HepG2 (cell line): Measurements from ENCODE around the gene MRPL28. TPM values are rescaled to one million over a fixed set of nuclear protein-coding genes. Genes with fewer than 3 reads are reported as not detected.

Experiments used
- ARNT ChIP-seq: fragments of 450-650 bp; IDR thresholded peaks from 2 replicates; pipeline ENCODE4 v1.6.1; 2017
- CREB3 ChIP-seq: sonication (generic); formaldehyde crosslinking; IDR thresholded peaks from 2 replicates; pipeline ENCODE4 v1.5.0; 2020; ENCODE audit warnings: missing genetic modification reagents
- FOSL1 ChIP-seq: sonication (generic); formaldehyde crosslinking; IDR thresholded peaks from 2 replicates; pipeline ENCODE4 v1.9.0; 2021; ENCODE audit warnings: missing genetic modification reagents, borderline replicate concordance
- HDAC2 ChIP-seq: sonication (generic); formaldehyde crosslinking; IDR thresholded peaks from 2 replicates; pipeline ENCODE4 v1.4.0; 2020; ENCODE audit warnings: missing genetic modification reagents
- KDM5A ChIP-seq: fragments of 200-600 bp; sonication (generic); IDR thresholded peaks from 2 replicates; pipeline ENCODE4 v1.7.0; 2018; ENCODE audit warnings: antibody characterized with exemption, mild to moderate bottlenecking, low read length, borderline replicate concordance
- KLF13 ChIP-seq: sonication (generic); formaldehyde crosslinking; IDR thresholded peaks from 2 replicates; pipeline ENCODE4 v1.4.0; 2020; ENCODE audit warnings: mild to moderate bottlenecking, missing genetic modification reagents
- MAF1 ChIP-seq: sonication (generic); formaldehyde crosslinking; IDR thresholded peaks from 2 replicates; pipeline ENCODE4 v1.5.0; 2020; ENCODE audit warnings: missing genetic modification reagents, borderline replicate concordance
- MXD3 ChIP-seq: IDR thresholded peaks from 2 replicates; pipeline ENCODE4 v1.6.1; 2016; ENCODE audit warnings: mild to moderate bottlenecking, missing biosample characterization, missing genetic modification reagents
- RAD51 ChIP-seq: fragments of 450-650 bp; IDR thresholded peaks from 2 replicates; pipeline ENCODE4 v1.6.1; 2016; ENCODE audit warnings: borderline replicate concordance
- SMARCE1 ChIP-seq: fragments of 450-650 bp; IDR thresholded peaks from 2 replicates; pipeline ENCODE4 v1.6.1; 2017; ENCODE audit warnings: borderline replicate concordance
- SP4 ChIP-seq: sonication (generic); formaldehyde crosslinking; IDR thresholded peaks from 2 replicates; pipeline ENCODE4 v1.8.1; 2023; ENCODE audit warnings: mild to moderate bottlenecking, missing genetic modification reagents
- TOE1 ChIP-seq: sonication (generic); formaldehyde crosslinking; IDR thresholded peaks from 2 replicates; pipeline ENCODE4 v1.4.0; 2020; ENCODE audit warnings: mild to moderate bottlenecking, missing genetic modification reagents
- XBP1 ChIP-seq: sonication (generic); formaldehyde crosslinking; IDR thresholded peaks from 2 replicates; pipeline ENCODE4 v1.5.0; 2020; ENCODE audit warnings: missing genetic modification reagents
- ZFP1 ChIP-seq: IDR thresholded peaks from 2 replicates; pipeline ENCODE4 v1.6.1; 2016
- ZMAT3 ChIP-seq: sonication (generic); formaldehyde crosslinking; conservative IDR thresholded peaks from 2 replicates; pipeline ENCODE4 v1.7.0; 2021; ENCODE audit warnings: missing genetic modification reagents
- ZMAT5 ChIP-seq: sonication (generic); formaldehyde crosslinking; IDR thresholded peaks from 2 replicates; pipeline ENCODE4 v1.5.0; 2020; ENCODE audit warnings: mild to moderate bottlenecking, low read depth, missing genetic modification reagents, borderline replicate concordance
- ZNF230 ChIP-seq: sonication (generic); formaldehyde crosslinking; IDR thresholded peaks from 2 replicates; pipeline ENCODE4 v1.4.0; 2020; ENCODE audit warnings: mild to moderate bottlenecking, missing genetic modification reagents
- ZNF24 ChIP-seq: fragments of 450-650 bp; IDR thresholded peaks from 2 replicates; pipeline ENCODE4 v1.6.1; 2017; ENCODE audit warnings: antibody characterized with exemption, mild to moderate bottlenecking
- ZNF3 ChIP-seq: IDR thresholded peaks from 2 replicates; pipeline ENCODE4 v1.7.0; 2017; ENCODE audit warnings: inconsistent platforms
- ZNF501 ChIP-seq: sonication (generic); formaldehyde crosslinking; IDR thresholded peaks from 2 replicates; pipeline ENCODE4 v1.5.1; 2020; ENCODE audit warnings: mild to moderate bottlenecking, moderate library complexity, missing genetic modification reagents
- ZNF562 ChIP-seq: sonication (generic); formaldehyde crosslinking; IDR thresholded peaks from 2 replicates; pipeline ENCODE4 v1.8.0; 2022; ENCODE audit warnings: missing genetic modification reagents, borderline replicate concordance
- ZNF614 ChIP-seq: IDR thresholded peaks from 2 replicates; pipeline ENCODE4 v1.6.1; 2018; ENCODE audit warnings: missing biosample characterization, missing genetic modification reagents, inconsistent platforms, borderline replicate concordance
- polyA plus RNA-seq, 8 experiments: library from polyadenylated mRNA; depleted of rRNA in 3 of 8; stranded (reverse) in 7 of 8; unstranded in 1 of 8; fragments of >200 nt; fragmentation: Illumina TruSeq in 4 of 8; extraction: Trizol in 4 of 8; gene quantifications; 2 replicates each; pipeline versions ENCODE4 v1.2.1 to v1.2.3, GENCODE V29; 2011 to 2016; ENCODE audit warnings: low read depth in 4 of 8, missing spikeins in 1 of 8, mixed read lengths in 1 of 8; ENCODE audit not compliant: insufficient read depth in 1 of 8
- total RNA-seq, 5 experiments: library from RNA; depleted of rRNA; stranded (reverse); fragments of >200 nt; fragmentation: Illumina TruSeq; extraction: Trizol; gene quantifications; 2 replicates each; pipeline ENCODE4 v1.2.3, GENCODE V29; 2016; ENCODE audit warnings: low read depth in 1 of 5
- TF ChIP-seq, protein P1 (sequence below): sonication (generic); formaldehyde crosslinking; IDR thresholded peaks from 2 replicates; pipeline ENCODE4 v1.5.0; 2020; ENCODE audit warnings: missing genetic modification reagents
- TF ChIP-seq, protein P2 (sequence below): sonication (generic); formaldehyde crosslinking; IDR thresholded peaks from 2 replicates; pipeline ENCODE4 v1.4.0; 2020; ENCODE audit warnings: mild to moderate bottlenecking, missing genetic modification reagents

The MRPL28 gene
- total and polyA plus RNA-seq, 2 of the 13 experiments (the other 11 are each of a cell fraction or from before 2014, with no cell fraction given), result 114 to 135 TPM

- TF ChIP-seq, protein P1, sequence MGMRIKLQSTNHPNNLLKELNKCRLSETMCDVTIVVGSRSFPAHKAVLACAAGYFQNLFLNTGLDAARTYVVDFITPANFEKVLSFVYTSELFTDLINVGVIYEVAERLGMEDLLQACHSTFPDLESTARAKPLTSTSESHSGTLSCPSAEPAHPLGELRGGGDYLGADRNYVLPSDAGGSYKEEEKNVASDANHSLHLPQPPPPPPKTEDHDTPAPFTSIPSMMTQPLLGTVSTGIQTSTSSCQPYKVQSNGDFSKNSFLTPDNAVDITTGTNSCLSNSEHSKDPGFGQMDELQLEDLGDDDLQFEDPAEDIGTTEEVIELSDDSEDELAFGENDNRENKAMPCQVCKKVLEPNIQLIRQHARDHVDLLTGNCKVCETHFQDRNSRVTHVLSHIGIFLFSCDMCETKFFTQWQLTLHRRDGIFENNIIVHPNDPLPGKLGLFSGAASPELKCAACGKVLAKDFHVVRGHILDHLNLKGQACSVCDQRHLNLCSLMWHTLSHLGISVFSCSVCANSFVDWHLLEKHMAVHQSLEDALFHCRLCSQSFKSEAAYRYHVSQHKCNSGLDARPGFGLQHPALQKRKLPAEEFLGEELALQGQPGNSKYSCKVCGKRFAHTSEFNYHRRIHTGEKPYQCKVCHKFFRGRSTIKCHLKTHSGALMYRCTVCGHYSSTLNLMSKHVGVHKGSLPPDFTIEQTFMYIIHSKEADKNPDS (CRISPR knock-in tag), result 0 out of 2 replicates have a peak, but pooled peaks have one; percentile 7
- TF ChIP-seq SP4, result no peak
- TF ChIP-seq ZMAT5, result no peak
- TF ChIP-seq ZNF562 (CRISPR knock-in tag), result no peak
- TF ChIP-seq HDAC2 (CRISPR knock-in tag), result peak; percentile 91
- no peak for TF ChIP-seq ARNT
- no peak for TF ChIP-seq KDM5A
- TF ChIP-seq ZFP1 (CRISPR knock-in tag), result no peak
- TF ChIP-seq, protein P2, sequence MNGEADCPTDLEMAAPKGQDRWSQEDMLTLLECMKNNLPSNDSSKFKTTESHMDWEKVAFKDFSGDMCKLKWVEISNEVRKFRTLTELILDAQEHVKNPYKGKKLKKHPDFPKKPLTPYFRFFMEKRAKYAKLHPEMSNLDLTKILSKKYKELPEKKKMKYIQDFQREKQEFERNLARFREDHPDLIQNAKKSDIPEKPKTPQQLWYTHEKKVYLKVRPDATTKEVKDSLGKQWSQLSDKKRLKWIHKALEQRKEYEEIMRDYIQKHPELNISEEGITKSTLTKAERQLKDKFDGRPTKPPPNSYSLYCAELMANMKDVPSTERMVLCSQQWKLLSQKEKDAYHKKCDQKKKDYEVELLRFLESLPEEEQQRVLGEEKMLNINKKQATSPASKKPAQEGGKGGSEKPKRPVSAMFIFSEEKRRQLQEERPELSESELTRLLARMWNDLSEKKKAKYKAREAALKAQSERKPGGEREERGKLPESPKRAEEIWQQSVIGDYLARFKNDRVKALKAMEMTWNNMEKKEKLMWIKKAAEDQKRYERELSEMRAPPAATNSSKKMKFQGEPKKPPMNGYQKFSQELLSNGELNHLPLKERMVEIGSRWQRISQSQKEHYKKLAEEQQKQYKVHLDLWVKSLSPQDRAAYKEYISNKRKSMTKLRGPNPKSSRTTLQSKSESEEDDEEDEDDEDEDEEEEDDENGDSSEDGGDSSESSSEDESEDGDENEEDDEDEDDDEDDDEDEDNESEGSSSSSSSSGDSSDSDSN (CRISPR knock-in tag), result peak; percentile 76
- no peak for TF ChIP-seq SMARCE1
- TF ChIP-seq MXD3 (CRISPR knock-in tag), result no peak
- no peak for TF ChIP-seq XBP1 (CRISPR knock-in tag)
- peak; percentile 42; the same call in 1 of the 2 replicates for TF ChIP-seq ZMAT3 (CRISPR knock-in tag)
- no peak for TF ChIP-seq MAF1 (CRISPR knock-in tag)
- no peak for TF ChIP-seq ZNF230 (CRISPR knock-in tag)
- TF ChIP-seq ZNF614 (CRISPR knock-in tag), result peak; percentile 53; the same call in 1 of the 2 replicates
- TF ChIP-seq CREB3 (CRISPR knock-in tag), result no peak
- no peak for TF ChIP-seq TOE1 (CRISPR knock-in tag)
- TF ChIP-seq FOSL1 (CRISPR knock-in tag), result no peak
- TF ChIP-seq RAD51, result no peak
- no peak for TF ChIP-seq KLF13 (CRISPR knock-in tag)
- no peak for TF ChIP-seq ZNF24
- TF ChIP-seq ZNF3 (CRISPR knock-in tag), result no peak
- peak; percentile 75 for TF ChIP-seq ZNF501 (CRISPR knock-in tag)
Measured at GRCh38 chr16:359067-359763, 11.1 kb downstream of the MRPL28 start (continued).
